HFFc6 (cell line): ENCODE data around the gene SLCO2A1. TPM values are rescaled to one million over a fixed set of nuclear protein-coding genes. Genes with fewer than 3 reads are reported as not detected.
A peak's percentile ranks its signal among the peaks of the same experiment; 100 is the strongest.

ENCODE experiments used
- DNase-seq: peaks from one replicate; pipeline ENCODE4 v3.0.0-alpha.2; 2018
- H3K27ac Mint-ChIP-seq: 2 replicates; pipeline ENCODE4 v1.8.0; 2020; ENCODE audit warnings: mild to moderate bottlenecking, mixed read lengths
- H3K27me3 Mint-ChIP-seq: 2 replicates; pipeline ENCODE4 v1.8.0; 2021; ENCODE audit warnings: mild to moderate bottlenecking, moderate library complexity, mixed read lengths; ENCODE audit not compliant: insufficient read depth
- H3K36me3 Mint-ChIP-seq: 2 replicates; pipeline ENCODE4 v1.8.0; 2021; ENCODE audit warnings: low read depth, mixed read lengths
- H3K4me1 Mint-ChIP-seq: 2 replicates; pipeline ENCODE4 v1.8.0; 2020; ENCODE audit warnings: low read depth, mixed read lengths
- H3K4me3 Mint-ChIP-seq: 2 replicates; pipeline ENCODE4 v1.8.0; 2020; ENCODE audit warnings: mild to moderate bottlenecking, moderate library complexity, mixed read lengths
- H3K9me3 Mint-ChIP-seq: 2 replicates; pipeline ENCODE4 v1.8.0; 2020; ENCODE audit warnings: mild to moderate bottlenecking, mixed read lengths
- total RNA-seq, 6 experiments: library from RNA; stranded (reverse); fragmentation: NEBNext Ultra II Directional; extraction: Animal tissue kit (Norgen Biotek cat#: 25700); gene quantifications; 2 replicates in 1 of 6; 3 replicates in 5 of 6; pipeline ENCODE4 v1.2.3, GENCODE V29; 2021
- TF ChIP-seq, protein P1 (sequence below): fragments of 200-600 bp; sonication (generic); IDR thresholded peaks from 2 replicates; pipeline ENCODE4 v1.5.0; 2021; ENCODE audit warnings: antibody characterized with exemption, mild to moderate bottlenecking

The SLCO2A1 gene
- total RNA-seq, 6 experiments from 2014 or later = 0.13 to 0.17 TPM; not detected in 4

DNA sequence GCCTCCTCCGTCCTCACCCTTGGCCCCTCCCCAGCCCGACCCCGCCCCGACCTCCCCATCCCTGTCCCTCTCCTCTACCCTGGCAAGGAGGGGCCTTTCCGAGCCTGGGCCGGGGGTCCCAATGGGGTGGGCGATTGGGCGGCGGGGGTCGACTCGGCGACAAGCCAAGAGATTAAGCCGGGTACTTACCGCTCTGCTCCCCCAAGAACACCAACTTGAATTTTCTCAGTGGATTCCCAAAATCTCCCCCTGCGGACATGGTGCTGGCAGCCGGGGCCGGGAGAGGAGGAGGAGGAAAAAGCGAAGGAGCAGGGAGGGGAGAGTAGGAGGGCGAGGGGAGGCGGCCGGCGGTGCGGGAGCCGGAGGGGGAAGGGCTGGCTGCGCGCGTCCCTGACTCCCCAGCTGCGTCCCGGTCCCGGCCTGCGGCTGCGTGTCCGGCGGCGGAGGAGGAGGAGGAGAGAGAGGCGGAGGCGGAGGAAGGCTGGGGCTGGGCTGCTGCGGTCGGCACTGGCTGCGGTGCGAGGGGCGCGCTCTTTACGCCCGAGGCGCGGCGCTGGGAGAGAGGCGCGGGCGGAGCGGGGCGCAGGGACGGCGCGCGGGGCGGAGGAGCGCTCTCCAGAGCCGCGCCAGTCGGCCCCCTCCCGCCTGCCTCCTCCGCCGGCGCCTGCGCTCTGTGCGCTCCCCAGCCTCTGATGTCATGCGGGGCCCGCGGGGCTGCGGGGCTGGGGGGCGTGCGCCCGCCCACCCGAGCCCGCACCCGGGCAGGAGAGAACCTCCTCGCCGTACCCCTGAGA lies 134.3 kb downstream of the SLCO2A1 start, which contains the start of gene RAB6B:
Gene RAB6B, minus strand, starts transcription at position 675 of the 794 bp plus-strand sequence. Its CDS starts 416 bp downstream, at position 259.
- no peaks in the 10 kb centered on the region; the same call in 1 of the 2 replicates for H3K4me1 Mint-ChIP-seq
- no peak within 1 kb of the TSS for H3K27ac Mint-ChIP-seq
- no peaks in the 10 kb centered on the region for H3K9me3 Mint-ChIP-seq
- no peaks in the 10 kb centered on the region for H3K36me3 Mint-ChIP-seq
- TF ChIP-seq, protein P1, sequence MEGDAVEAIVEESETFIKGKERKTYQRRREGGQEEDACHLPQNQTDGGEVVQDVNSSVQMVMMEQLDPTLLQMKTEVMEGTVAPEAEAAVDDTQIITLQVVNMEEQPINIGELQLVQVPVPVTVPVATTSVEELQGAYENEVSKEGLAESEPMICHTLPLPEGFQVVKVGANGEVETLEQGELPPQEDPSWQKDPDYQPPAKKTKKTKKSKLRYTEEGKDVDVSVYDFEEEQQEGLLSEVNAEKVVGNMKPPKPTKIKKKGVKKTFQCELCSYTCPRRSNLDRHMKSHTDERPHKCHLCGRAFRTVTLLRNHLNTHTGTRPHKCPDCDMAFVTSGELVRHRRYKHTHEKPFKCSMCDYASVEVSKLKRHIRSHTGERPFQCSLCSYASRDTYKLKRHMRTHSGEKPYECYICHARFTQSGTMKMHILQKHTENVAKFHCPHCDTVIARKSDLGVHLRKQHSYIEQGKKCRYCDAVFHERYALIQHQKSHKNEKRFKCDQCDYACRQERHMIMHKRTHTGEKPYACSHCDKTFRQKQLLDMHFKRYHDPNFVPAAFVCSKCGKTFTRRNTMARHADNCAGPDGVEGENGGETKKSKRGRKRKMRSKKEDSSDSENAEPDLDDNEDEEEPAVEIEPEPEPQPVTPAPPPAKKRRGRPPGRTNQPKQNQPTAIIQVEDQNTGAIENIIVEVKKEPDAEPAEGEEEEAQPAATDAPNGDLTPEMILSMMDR = no peak
- H3K4me3 Mint-ChIP-seq = peak within 1 kb of the TSS; percentile 79
- peaks cover 21% of the 10 kb centered on the region for H3K27me3 Mint-ChIP-seq
- no peak for DNase-seq

GRCh38 chr3:133894353-133895207 lies 135.1 kb downstream of the SLCO2A1 start:
- DNase-seq = no peak
- Mint-ChIP-seq H3K4me3 (no peak overlapping the region; the same call in 1 of the 2 replicates), H3K27ac (no peak overlapping the region), H3K9me3 (no peaks in the 10 kb centered on the region), H3K4me1 (no peaks in the 10 kb centered on the region; the same call in 1 of the 2 replicates), H3K27me3 (peaks cover 21% of the 10 kb centered on the region), H3K36me3 (no peaks in the 10 kb centered on the region)
- TF ChIP-seq, protein P1 = no peak

GRCh38 chr3:133893683-133894352 lies 135.9 kb downstream of the SLCO2A1 start:
- H3K27me3 Mint-ChIP-seq = peaks cover 23% of the 10 kb centered on the region
- H3K4me3 Mint-ChIP-seq = no peak overlapping the region

DNA sequence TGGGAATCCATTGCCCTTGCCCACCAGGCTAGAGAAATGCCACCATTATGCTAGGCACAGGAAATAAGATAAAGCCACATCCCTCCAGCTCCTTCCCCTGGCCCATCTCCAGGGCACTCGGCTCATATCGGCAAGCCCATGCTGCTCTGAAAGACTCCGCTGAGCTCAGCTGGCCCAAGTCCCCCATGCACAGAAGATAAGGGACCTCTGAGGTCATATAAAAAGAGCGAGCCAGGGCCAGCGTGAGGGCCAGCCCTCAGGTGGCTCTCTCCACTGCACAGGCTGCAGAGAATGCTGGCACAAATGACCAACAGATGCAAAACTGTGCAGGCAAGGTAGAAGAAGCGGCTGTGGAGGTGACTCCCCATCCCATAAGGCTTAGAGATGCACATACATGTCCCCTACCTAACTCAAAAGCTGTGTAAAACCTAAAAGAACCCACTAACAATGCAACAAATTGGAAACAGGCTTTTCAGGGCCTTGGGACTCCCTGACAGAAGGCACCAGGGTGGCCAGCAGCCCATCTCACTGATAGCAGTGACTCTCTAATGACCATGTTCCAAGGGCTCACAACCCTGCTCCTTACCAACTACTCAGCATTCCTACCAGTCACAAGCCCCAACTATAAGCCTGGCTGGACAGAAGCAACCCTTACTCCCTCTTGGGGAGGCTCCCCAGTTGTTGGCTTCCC lies 137.0 kb downstream of the SLCO2A1 start:
- H3K4me1 Mint-ChIP-seq = no peaks in the 10 kb centered on the region; the same call in 1 of the 2 replicates
- H3K4me3 Mint-ChIP-seq = no peak overlapping the region
- TF ChIP-seq, protein P1 = no peak
- H3K9me3 Mint-ChIP-seq = no peaks in the 10 kb centered on the region
- H3K27ac Mint-ChIP-seq = no peak overlapping the region
- no peak for DNase-seq
- H3K27me3 Mint-ChIP-seq = peaks cover 24% of the 10 kb centered on the region
- no peaks in the 10 kb centered on the region for H3K36me3 Mint-ChIP-seq

More at GRCh38 chr3:133893683-133894352, 135.9 kb downstream of the SLCO2A1 start:
- Mint-ChIP-seq H3K27ac (no peak overlapping the region), H3K9me3 (no peaks in the 10 kb centered on the region), H3K4me1 (no peaks in the 10 kb centered on the region; the same call in 1 of the 2 replicates), H3K36me3 (no peaks in the 10 kb centered on the region)
- DNase-seq = no peak
- TF ChIP-seq, protein P1 = no peak
